ENCODE data around the gene CAMSAP2.
"Not testable (repeated sequence)": the region's sequence is repeated elsewhere in the genome, so short reads cannot be mapped to it uniquely, and the experiment has no call there.

CAMSAP2 gene

GRCh38 chr1:200739702-200740570 is 1.2 kb downstream of the CAMSAP2 start:
- no peak for DNase-seq

GRCh38 chr1:200740571-200741208 is 2.0 kb downstream of the CAMSAP2 start:
- no peak for DNase-seq

- no peak for DNase-seq
Measured at GRCh38 chr1:200741551-200742207, 3.0 kb downstream of the CAMSAP2 start.

DNA sequence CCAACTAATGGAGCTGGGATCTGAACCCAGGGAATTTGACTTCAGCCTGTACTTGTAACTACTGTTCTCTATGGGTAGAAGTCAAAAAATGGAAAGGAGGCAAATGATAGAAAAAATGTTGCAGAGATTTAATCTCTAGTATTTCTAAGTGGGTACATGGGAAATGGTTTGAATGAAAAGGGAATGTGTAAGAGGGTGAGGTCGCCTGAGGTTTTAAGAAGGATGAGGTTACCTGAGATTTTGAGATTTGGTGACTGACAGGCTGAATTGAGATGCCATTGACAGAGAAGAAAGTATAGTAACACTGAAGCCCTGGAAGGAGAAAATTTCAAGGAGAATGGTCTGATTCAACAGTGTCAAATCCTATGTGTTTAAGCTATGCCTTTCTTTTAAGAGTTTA is 5.5 kb downstream of the CAMSAP2 start:
- DNase-seq: no peak

DNA sequence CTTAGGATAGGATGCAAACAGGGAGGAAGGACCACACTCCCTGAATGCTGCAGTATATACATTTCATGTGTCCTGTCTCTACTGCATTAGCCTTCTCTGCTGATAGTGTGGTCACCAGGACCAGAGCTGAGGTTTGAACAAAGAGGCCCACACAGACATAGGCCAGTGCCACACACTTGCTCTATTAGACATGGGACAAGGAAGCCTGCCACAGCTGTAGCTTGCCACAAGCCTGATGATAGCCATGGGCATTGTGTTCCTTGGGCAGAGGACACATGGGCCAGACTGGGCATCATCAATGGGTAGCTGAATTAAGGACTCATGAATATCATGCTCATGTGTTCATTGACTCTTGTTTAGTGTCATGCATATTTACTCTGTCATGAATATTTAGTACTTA is 10.4 kb downstream of the CAMSAP2 start:
- no peak for DNase-seq

- DNase-seq: not testable (repeated sequence)
Measured at GRCh38 chr1:200750749-200751148, 12.1 kb downstream of the CAMSAP2 start.

GRCh38 chr1:200751717-200752116 is 13.0 kb downstream of the CAMSAP2 start:
- no peak for DNase-seq

GRCh38 chr1:200753650-200754198 is 15.0 kb downstream of the CAMSAP2 start:
- DNase-seq: no peak

- DNase-seq: no peak
Measured at GRCh38 chr1:200755456-200755855, 16.8 kb downstream of the CAMSAP2 start.

DNA sequence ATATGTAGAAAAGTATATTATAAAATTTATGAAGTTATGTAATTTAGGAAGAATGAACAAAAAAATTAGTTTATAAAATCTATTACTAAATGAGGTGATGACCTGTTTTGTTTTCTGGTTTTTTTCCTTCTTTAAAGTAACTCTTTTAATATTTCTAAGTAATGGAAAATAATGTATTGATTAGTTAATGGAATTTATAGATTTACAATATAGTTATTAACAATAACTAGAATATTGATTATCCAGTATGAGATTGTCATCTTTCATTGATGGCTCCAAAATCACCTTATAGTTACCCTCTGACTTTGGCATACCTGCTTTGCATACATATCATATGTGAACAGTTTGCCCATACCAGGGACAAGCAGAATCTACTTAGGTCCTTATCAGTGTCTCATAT is 23.4 kb downstream of the CAMSAP2 start:
- no peak for DNase-seq

DNA sequence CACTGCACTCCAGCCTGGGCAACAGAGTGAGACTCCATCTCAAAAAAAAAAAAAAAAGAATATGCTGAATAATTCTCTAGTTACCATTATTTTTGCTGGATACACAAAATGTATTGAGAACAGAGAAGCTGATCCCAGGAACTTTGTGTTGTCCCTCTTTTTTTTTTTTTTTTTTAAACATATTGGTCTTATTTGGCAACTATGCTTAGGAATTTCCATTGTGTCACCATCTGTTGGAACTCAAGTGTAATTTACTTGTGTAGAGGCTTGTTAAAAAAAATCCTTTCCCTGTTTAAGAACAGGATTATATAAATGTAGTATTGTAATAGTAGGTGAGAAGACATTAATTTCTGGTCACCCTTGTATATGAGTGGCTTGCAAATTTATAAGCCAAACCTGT is 28.6 kb downstream of the CAMSAP2 start:
- no peak for DNase-seq

DNA sequence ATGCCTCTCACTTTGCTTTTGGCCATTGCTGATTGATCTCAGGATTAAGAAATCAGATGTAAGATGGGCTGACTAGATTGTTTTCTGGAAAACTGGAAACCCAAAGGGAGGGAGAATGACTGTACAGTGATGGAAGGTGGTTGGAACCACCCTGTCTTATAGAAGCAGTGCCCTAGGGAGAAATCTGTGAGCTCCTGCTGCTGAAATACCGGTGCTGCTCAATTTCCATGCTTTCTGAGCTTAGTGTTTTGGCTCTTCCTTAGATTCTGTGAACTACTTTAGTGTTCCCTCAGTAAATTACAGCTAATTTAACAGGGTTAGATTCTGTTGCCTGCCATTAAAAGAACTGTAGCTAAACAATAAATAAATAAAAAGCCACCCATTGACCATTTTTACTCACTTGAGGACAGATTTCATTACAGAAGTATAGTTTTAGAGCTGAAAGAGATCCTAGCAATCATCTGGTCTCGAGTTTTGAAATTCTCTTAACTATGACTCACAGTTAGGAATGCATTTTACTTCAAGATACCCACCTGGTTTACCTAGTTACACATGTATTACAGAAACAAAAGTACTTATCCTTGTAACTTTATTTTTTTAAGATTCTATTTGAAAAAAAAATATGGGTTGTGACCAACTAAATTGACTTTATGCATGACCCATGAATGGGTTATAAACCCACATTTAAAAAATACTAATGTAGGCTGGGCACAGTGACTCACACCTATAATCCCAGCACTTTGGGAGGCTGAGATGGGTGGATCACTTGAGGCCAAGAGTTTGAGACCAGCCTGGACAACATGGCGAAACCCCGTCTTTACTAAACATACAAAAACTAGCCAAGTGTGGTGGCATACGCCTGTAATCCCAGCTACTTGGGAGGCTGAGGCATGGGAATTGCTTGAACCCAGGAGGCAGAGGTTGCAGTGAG is 33.2 kb downstream of the CAMSAP2 start:
- DNase-seq: no peak

DNA sequence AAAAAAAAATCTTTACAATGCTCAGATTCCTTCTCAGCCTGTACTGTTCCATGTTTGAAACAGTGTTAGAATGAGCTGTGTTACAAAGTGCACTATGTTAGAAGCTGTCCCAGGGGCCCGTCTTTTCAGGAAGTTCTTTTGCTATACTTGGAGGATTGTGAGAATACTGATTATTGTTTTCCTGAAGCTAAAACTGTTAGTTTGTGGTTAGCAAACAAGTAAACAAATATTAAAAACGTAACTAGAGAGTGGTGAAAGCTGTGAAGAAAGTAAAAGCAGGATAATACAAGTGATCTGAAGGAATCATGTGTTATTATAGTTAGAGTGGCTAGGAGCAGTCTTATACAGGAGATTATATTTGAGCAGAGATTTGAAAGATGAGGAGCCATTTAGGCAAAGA is 35.6 kb downstream of the CAMSAP2 start:
- no peak for DNase-seq

- DNase-seq: no peak
Measured at GRCh38 chr1:200774735-200775444, 36.2 kb downstream of the CAMSAP2 start.

DNA sequence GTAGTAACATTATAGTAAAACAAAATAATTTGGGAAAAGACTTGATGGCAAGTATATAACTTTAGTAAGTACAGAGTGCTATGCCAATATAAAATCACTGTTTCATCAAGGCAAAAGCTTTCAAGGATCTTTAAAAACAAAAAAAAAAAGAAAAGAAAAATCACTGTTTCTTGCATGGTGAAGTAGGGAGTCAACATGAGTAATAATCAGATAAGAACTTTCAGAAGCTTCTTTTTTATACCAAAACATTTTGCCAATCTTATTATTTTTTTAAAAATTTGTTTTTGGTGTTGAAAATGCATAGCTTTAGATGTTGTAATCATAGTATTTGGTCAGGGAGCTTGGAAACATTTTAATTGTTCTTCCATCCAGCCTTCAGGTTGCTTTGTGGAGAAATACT is 37.2 kb downstream of the CAMSAP2 start:
- DNase-seq: no peak

- no peak for DNase-seq
Measured at GRCh38 chr1:200776949-200777348, 38.3 kb downstream of the CAMSAP2 start.

DNA sequence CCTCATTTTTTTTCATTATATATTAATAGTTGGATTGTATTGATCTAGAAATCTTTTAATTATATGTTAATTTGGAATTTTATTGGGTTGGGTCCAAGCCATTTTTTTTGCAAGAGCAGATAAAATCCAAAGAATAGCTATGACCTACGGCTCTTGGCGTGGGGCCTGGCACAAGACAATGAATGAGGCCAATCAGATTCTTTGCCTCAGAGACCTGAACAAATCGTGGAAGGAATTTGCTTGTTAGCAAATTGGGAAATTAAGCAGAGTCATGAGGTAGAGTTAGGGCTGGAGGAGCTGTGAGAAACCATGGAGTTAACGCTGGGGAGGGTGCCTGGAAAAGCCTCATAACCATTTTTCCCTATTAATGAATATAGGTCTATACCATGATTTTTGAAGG is 40.1 kb downstream of the CAMSAP2 start:
- DNase-seq: no peak

DNA sequence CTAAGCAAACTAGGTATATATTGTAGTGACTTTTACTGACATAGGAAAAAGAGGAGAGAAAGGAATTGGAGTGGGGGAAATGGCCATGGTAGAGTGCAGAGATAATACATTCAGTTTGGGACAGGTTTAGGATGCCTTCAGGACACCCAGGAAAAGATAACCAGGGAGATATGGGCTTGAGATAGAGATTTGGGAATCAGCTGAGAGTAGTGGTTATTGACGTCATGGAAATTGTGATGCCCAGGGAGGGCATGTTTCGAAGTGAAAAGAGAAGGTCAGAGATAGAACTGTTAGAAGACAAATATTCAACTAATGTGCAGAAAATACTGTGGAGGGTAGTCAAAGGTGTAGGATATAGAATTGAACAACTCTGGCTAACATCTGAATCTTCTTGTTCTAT is 40.6 kb downstream of the CAMSAP2 start:
- DNase-seq: no peak

GRCh38 chr1:200780545-200781369 is 42.1 kb downstream of the CAMSAP2 start:
- no peak for DNase-seq

DNA sequence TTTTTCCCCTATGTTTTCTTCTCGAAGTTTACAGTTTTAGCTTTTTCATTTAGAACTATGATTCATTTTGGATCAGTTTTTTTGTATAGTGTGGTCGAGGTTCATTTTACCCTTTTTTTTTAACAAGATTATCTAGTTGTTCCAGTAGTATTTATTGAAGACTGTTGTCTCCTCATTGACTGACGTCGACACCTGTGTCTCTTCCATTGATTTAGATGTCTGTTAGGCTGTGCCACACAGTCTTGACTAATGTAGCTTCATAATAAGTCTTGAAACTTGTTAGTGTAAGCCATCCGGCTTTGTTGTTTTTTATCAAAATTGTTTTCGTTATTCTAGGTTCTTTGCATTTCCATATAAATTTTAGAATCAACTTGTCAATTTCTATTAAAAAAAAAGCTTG is 45.2 kb downstream of the CAMSAP2 start:
- DNase-seq: no peak

DNA sequence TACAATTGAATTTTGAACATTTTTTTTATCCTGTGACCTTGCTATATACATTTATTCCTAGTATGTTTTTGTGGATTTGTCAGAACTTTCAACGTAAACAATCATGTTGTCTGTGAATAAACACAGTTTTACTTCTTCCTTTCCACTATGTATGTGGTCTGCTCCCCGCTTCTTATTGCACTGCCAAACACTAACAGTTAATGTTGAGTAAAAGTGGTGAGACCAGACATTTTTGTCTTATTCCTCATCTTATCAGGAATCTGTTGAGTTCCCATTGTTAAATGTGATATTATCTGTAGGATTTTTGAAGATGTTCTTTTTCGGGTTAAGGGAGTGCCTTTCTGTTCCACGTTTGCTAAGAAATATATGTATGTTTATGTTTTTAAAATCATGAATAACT is 45.9 kb downstream of the CAMSAP2 start:
- no peak for DNase-seq

Data from stimulated activated CD4-positive, alpha-beta T cell treated with anti-CD3 and anti-CD28 coated beads, Interleukin-4, amount 100 ng/mL, for 1 hour (primary cell).